CD4-positive, alpha-beta memory T cell (primary cell): Measurements from ENCODE around the gene DNAJB6. TPM values are rescaled to one million over a fixed set of nuclear protein-coding genes. Genes with fewer than 3 reads are reported as not detected.
A peak's percentile ranks its signal among the peaks of the same experiment; 100 is the strongest.

Experiments used
- CTCF ChIA-PET: fragments of 350-600 bp; sonication (Branson Sonifier 250); formaldehyde crosslinking; loops from one replicate; lab custom pipeline; 2021; ENCODE audit warnings: inconsistent platforms; ENCODE audit not compliant: partially characterized antibody; lab: Charles Lee
- POLR2A ChIA-PET: fragments of 350-600 bp; sonication (Branson Sonifier 250); formaldehyde crosslinking; loops from one replicate; lab custom pipeline; 2021; ENCODE audit not compliant: partially characterized antibody; lab: Charles Lee
- DNase-seq, 5 donors: peaks; one replicate each; pipeline versions ENCODE4 v3.0.0 to v3.0.0-alpha.2; 2020 to 2022; ENCODE audit warnings: mixed read lengths in 1 of 5
- H3K27ac ChIP-seq: one replicate; pipeline ENCODE4 v1.7.0; 2013; ENCODE audit warnings: low read depth, low read length
- H3K27me3 ChIP-seq: 2 replicates; pipeline ENCODE4 v1.7.0; 2013; ENCODE audit warnings: mild to moderate bottlenecking, low read length, moderate library complexity; ENCODE audit not compliant: insufficient read depth
- H3K36me3 ChIP-seq: 2 replicates; pipeline ENCODE4 v1.7.0; 2013; ENCODE audit warnings: mild to moderate bottlenecking, low read length, moderate library complexity; ENCODE audit not compliant: insufficient read depth
- H3K4me1 ChIP-seq: 2 replicates; pipeline ENCODE4 v1.7.0; 2013; ENCODE audit warnings: mild to moderate bottlenecking, low read length, moderate library complexity; ENCODE audit not compliant: insufficient read depth
- H3K4me3 ChIP-seq, 2 donors: one replicate each; pipeline ENCODE4 v1.7.0; 2013; ENCODE audit warnings: low read length in 2 of 2, mild to moderate bottlenecking in 1 of 2
- H3K9me3 ChIP-seq, 2 donors: one replicate each; pipeline ENCODE4 v1.7.0; 2013; ENCODE audit warnings: low read length in 2 of 2, control low read depth in 1 of 2; ENCODE audit not compliant: control insufficient read depth in 1 of 2
- H3K27ac Mint-ChIP-seq, 7 donors: one replicate each; pipeline ENCODE4 v1.8.0; 2020 to 2021; ENCODE audit warnings: mixed read lengths in 7 of 7, mild to moderate bottlenecking in 6 of 7, inconsistent platforms in 3 of 7, moderate library complexity in 3 of 7
- H3K27me3 Mint-ChIP-seq, 2 donors: one replicate each; pipeline ENCODE4 v1.8.0; 2020 to 2021; ENCODE audit warnings: mixed read lengths in 2 of 2
- H3K36me3 Mint-ChIP-seq, 2 donors: one replicate each; pipeline ENCODE4 v1.8.0; 2020 to 2021; ENCODE audit warnings: mixed read lengths in 2 of 2, inconsistent platforms in 1 of 2, mild to moderate bottlenecking in 1 of 2
- H3K4me1 Mint-ChIP-seq, 4 donors: one replicate each; pipeline ENCODE4 v1.8.0; 2020 to 2021; ENCODE audit warnings: mixed read lengths in 4 of 4, mild to moderate bottlenecking in 1 of 4
- H3K4me3 Mint-ChIP-seq, 8 donors: one replicate each; pipeline ENCODE4 v1.8.0; 2020 to 2021; ENCODE audit warnings: mixed read lengths in 8 of 8, mild to moderate bottlenecking in 7 of 8, moderate library complexity in 6 of 8, inconsistent platforms in 3 of 8
- H3K9me3 Mint-ChIP-seq, 8 donors: one replicate each; pipeline ENCODE4 v1.8.0; 2020 to 2021; ENCODE audit warnings: mixed read lengths in 8 of 8, mild to moderate bottlenecking in 5 of 8, inconsistent platforms in 3 of 8, moderate library complexity in 1 of 8
- intact Hi-C: fragments of 100-400 bp; cut with micrococcal nuclease; formaldehyde crosslinking; loops from one replicate; pipeline ENCODE4 v1.15.1; 2023
- polyA plus RNA-seq, 2 donors: library from polyadenylated mRNA; unstranded; fragments of 300-500 nt; fragmentation: Illumina TruSeq; gene quantifications; one replicate each; pipeline ENCODE4 v1.2.3, GENCODE V29; 2021
- total RNA-seq, 2 experiments: library from RNA; stranded (reverse); gene quantifications; one replicate each; pipeline ENCODE4 v1.2.3, GENCODE V29; 2021

The DNAJB6 gene
- total and polyA plus RNA-seq, 4 experiments from 2014 or later: 85.6 to 169 (median 103) TPM

DNA sequence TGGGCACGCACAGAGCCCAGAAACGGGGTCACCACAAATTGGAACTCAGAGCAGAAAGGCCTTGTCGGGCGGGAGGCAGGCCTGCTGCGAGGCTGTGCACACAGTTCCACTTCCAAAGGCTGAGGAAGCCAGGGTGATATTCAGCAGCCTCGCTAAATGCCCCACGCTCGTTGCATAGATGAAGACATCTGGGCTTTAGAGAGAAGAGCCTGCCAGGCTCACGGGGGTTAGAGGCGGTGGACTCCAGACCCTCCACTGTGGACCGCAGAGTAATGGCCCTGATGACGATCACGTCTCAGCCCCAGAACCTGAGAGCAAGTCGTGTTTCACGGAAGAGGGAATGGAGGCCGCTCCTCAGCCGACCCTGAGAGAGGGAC, 104.2 kb downstream of the DNAJB6 start:
- no peak for DNase-seq
- H3K9me3 Mint-ChIP-seq: peaks cover 0 to 7% (median 0%) of the 10 kb centered on the region in 8 donors
- no peak overlapping the region for H3K4me3 ChIP-seq
- intact Hi-C loops: no loop called here
- ChIA-PET CTCF (no interaction called here), POLR2A (no interaction called here)
- no peak overlapping the region for H3K4me3 Mint-ChIP-seq
- no peaks in the 10 kb centered on the region for H3K36me3 ChIP-seq
- H3K4me1 ChIP-seq: no peaks in the 10 kb centered on the region
- no peaks in the 10 kb centered on the region for H3K27me3 ChIP-seq
- no peaks in the 10 kb centered on the region for H3K4me1 Mint-ChIP-seq
- H3K27ac ChIP-seq: no peak overlapping the region
- H3K27ac Mint-ChIP-seq: peak overlapping the region in 1 of 7 donors; percentile 74
- H3K27me3 Mint-ChIP-seq: no peaks in the 10 kb centered on the region
- no peaks in the 10 kb centered on the region for H3K36me3 Mint-ChIP-seq
- no peaks in the 10 kb centered on the region for H3K9me3 ChIP-seq

DNA sequence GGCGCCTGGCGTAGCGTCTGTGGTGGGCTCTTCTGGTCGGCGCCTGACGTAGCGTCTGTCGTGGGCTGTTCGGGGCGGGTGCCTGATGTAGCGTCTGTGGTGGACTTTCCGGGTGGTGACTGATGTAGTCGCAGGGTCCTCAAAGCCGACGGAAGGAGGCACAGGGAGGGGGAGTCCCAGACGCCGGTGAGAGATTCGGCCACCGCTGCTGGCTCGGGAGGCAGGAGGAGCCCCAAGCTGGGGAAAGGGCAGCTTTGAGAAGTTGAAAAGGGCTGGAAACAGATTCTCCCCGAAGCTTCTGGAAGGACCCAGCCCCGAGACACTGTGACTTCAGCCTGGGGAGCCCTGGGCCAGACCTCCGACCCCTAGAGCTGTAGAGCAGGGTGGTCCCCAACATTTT, 105.7 kb downstream of the DNAJB6 start:
- Histone ChIP-seq H3K4me3 (no peak overlapping the region), H3K36me3 (no peaks in the 10 kb centered on the region), H3K27ac (no peak overlapping the region), H3K4me1 (no peaks in the 10 kb centered on the region), H3K27me3 (no peaks in the 10 kb centered on the region), H3K9me3 (no peaks in the 10 kb centered on the region)
- Mint-ChIP-seq H3K27me3 (no peaks in the 10 kb centered on the region), H3K4me1 (peaks cover 0 to 2% (median 0%) of the 10 kb centered on the region in 4 donors), H3K9me3 (peaks cover 0 to 7% (median 0%) of the 10 kb centered on the region in 8 donors), H3K36me3 (no peaks in the 10 kb centered on the region), H3K27ac (no peak overlapping the region), H3K4me3 (no peak overlapping the region)
- DNase-seq: no peak
- POLR2A ChIA-PET: no interaction called here
- CTCF ChIA-PET: interaction anchor here (1.0 kb wide), 1 partner anchor 10 kb away, joined by 3 read pairs; no protein-coding TSS in a partner anchor
- intact Hi-C loops: no loop called here

DNA sequence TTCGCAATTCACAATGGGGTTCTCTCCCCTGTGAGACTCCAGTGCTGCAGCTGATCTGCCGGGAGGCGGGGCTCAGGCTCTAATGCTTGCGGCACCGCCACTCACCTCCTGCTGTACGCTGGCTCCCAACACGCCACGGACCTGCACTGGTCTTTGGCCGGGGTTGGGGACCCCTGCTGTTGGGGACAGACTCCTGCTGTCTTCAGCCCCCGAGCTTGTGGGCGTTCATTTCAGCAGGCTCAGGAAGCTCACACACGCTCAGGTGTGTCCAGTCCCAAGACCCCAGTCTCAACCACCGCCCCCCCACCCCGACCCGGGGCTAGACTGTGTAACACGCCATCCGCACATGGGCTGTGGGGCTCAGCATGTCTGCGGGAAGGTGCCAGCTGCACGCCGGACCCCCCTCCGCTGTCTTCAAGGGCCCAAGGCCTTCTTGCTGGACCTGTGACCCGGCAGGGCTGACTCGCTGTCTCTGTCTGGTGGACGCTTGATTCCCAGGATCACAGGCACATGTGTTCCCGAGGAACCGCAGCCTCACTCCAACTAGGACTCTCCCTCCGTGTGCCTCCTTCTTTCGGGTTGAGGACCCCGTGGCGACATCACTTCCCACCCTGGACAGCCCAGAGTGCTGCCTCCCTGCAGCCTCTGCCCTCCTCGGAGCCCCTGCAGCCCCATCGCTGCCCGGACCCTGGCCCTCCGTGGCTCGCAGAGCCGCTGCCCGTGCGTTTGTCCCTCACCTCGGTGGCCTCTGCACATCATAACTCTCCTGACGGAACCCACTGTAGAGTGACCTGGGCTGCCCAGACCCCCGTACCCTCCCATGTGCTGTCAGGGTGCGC, 106.4 kb downstream of the DNAJB6 start:
- Histone ChIP-seq H3K36me3 (no peaks in the 10 kb centered on the region), H3K27me3 (no peaks in the 10 kb centered on the region), H3K27ac (no peak overlapping the region), H3K9me3 (no peaks in the 10 kb centered on the region), H3K4me3 (no peak overlapping the region), H3K4me1 (no peaks in the 10 kb centered on the region)
- POLR2A ChIA-PET: no interaction called here
- CTCF ChIA-PET: interaction anchor here (1.0 kb wide), 1 partner anchor 11 kb away, joined by 3 read pairs; no protein-coding TSS in a partner anchor
- no peak for DNase-seq
- no peak overlapping the region for H3K27ac Mint-ChIP-seq
- peaks cover 0 to 2% (median 0%) of the 10 kb centered on the region in 4 donors for H3K4me1 Mint-ChIP-seq
- peaks cover 0 to 7% (median 0%) of the 10 kb centered on the region in 8 donors for H3K9me3 Mint-ChIP-seq
- no peaks in the 10 kb centered on the region for H3K27me3 Mint-ChIP-seq
- no peak overlapping the region for H3K4me3 Mint-ChIP-seq
- no peaks in the 10 kb centered on the region for H3K36me3 Mint-ChIP-seq
- intact Hi-C loops: no loop called here

DNA sequence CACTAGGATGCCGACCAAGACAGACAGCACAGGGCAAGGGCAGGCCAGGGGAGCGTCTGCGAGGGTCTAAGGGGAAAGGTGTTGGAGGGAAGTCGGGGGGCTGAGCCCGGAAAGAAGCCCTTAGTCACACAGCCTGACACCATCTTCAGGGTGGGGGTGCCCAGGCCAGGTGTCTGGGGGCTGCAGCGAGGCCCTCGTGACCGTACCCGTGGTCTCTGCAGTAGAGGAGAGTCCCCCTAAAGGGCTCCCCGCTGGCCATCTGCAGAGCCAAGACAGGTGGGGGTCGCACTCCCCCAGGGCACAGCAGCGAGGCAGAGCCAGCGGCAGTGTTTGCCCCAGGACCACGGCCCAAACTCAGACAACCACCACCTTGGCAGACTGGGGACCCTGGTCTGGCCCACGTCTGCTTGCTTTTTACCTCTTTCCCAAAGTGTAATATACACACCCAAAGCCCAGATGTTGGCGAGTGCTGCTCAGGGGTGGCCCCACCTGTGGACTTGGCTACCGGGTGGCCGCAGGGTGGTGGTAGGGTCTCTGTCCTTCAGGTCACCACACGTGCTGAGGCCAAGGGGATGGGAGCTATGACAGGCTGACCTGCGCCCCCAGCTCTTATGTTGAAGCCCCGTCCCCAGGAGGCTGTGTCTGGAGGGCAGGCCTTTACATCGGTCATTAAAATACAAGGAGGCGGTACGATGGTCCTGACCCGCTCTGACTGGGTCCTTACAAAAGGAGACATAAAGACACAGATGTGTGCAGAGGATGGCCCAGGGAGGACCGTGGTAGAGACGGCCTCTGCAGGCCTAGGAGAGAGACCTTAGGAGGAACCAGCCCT, 107.4 kb downstream of the DNAJB6 start:
- CTCF ChIA-PET: no interaction called here
- peaks cover 0 to 7% (median 0%) of the 10 kb centered on the region in 8 donors for H3K9me3 Mint-ChIP-seq

DNA sequence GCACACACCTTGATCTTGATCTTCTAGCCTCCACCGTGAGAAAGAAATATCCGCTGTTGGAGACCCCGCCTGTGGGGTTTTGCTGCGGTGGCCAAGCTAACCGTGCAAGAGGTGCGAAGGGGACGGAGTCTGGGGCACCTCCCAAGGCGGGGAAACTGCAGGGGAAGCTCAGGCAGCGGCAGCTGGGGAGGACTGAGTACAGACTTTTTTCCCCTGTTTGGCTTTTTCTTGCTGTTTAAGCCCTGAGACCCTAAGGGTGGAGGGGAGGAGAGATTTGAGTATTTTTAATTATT, 108.0 kb downstream of the DNAJB6 start:
- peaks cover 0 to 1% (median 0%) of the 10 kb centered on the region in 8 donors for H3K9me3 Mint-ChIP-seq
- intact Hi-C loops: no loop called here

More for the DNA sequence above, 107.4 kb downstream of the DNAJB6 start:
- H3K27ac Mint-ChIP-seq: peak overlapping the region in 1 of 7 donors; percentile 29
- no peaks in the 10 kb centered on the region for H3K36me3 ChIP-seq
- no peak overlapping the region for H3K4me3 ChIP-seq
- H3K4me1 ChIP-seq: no peaks in the 10 kb centered on the region
- no peak overlapping the region for H3K27ac ChIP-seq
- no peak for DNase-seq
- no peaks in the 10 kb centered on the region for H3K36me3 Mint-ChIP-seq
- no peaks in the 10 kb centered on the region for H3K27me3 ChIP-seq
- peaks cover 0 to 2% (median 0%) of the 10 kb centered on the region in 4 donors for H3K4me1 Mint-ChIP-seq
- H3K27me3 Mint-ChIP-seq: no peaks in the 10 kb centered on the region
- POLR2A ChIA-PET: no interaction called here
- intact Hi-C loops: no loop called here
- H3K9me3 ChIP-seq: no peaks in the 10 kb centered on the region
- no peak overlapping the region for H3K4me3 Mint-ChIP-seq

DNA sequence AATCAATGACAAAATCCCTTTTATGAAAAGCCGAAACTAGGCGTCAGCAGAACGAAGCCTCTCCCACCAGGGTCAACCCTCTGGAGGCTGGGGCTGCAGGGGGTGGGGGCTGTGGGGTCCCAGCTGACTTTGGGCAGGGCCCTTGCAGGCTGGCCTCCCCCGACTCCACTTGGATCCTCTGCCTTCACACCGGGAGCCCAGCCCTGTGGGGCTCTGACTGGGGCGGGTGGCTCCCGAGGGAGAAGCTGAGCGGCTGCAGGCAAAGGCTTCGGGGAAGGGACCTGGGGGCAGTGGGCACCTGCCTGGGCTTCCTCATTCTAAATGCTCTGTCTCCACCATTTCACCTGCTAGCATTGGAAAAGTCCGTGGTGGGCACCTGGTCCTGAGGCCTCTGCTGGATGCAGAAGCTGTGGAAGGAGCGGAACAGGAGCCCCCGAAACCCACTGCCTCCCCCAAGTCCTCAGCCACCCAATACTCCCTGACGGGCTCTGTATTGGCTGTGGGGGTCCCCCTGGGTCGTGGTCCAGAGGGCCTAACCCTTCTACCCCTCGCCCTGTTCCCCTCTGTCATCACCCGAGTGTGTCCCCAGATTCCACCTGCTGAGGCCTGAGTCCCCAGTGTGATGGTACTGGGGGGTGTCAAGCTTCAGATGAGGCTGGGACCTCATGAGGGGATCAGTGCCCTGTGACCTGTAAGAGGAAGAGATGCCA, 108.6 kb downstream of the DNAJB6 start:
- intact Hi-C loops: no loop called here
- Histone ChIP-seq H3K36me3 (no peaks in the 10 kb centered on the region), H3K4me1 (no peaks in the 10 kb centered on the region), H3K4me3 (no peak overlapping the region), H3K27me3 (no peaks in the 10 kb centered on the region), H3K27ac (no peak overlapping the region), H3K9me3 (no peaks in the 10 kb centered on the region)
- no peaks in the 10 kb centered on the region for H3K27me3 Mint-ChIP-seq
- H3K27ac Mint-ChIP-seq: no peak overlapping the region
- DNase-seq: no peak
- peaks cover 0 to 1% of the 10 kb centered on the region in 2 donors for H3K36me3 Mint-ChIP-seq
- ChIA-PET POLR2A (interaction anchor here (1.4 kb wide), 1 partner anchor 26 kb away, joined by 6 read pairs; no protein-coding TSS in a partner anchor), CTCF (interaction anchor here (0.9 kb wide), 1 partner anchor 14 kb away, joined by 3 read pairs; no protein-coding TSS in a partner anchor)
- H3K4me3 Mint-ChIP-seq: no peak overlapping the region
- peaks cover 0 to 4% (median 2%) of the 10 kb centered on the region in 8 donors for H3K9me3 Mint-ChIP-seq
- H3K4me1 Mint-ChIP-seq: peaks cover 0 to 2% (median 0%) of the 10 kb centered on the region in 4 donors

More for the DNA sequence above, 108.0 kb downstream of the DNAJB6 start:
- Mint-ChIP-seq H3K27ac (no peak overlapping the region), H3K4me3 (no peak overlapping the region), H3K27me3 (no peaks in the 10 kb centered on the region), H3K4me1 (peaks cover 0 to 2% (median 0%) of the 10 kb centered on the region in 4 donors), H3K36me3 (no peaks in the 10 kb centered on the region)
- Histone ChIP-seq H3K36me3 (no peaks in the 10 kb centered on the region), H3K27ac (no peak overlapping the region), H3K4me3 (no peak overlapping the region), H3K4me1 (no peaks in the 10 kb centered on the region), H3K27me3 (no peaks in the 10 kb centered on the region), H3K9me3 (no peaks in the 10 kb centered on the region)
- DNase-seq: no peak
- ChIA-PET POLR2A (no interaction called here), CTCF (no interaction called here)
